ENCODE measurements around the gene PIP5K1A.

GRCh38 chr1:151193856-151194255, 4.5 kb upstream of the PIP5K1A start:
- TF ChIP-seq POLR2AphosphoS5 (IDR thresholded peaks at IDR 0.05) = no peak
- TF ChIP-seq, protein P1, sequence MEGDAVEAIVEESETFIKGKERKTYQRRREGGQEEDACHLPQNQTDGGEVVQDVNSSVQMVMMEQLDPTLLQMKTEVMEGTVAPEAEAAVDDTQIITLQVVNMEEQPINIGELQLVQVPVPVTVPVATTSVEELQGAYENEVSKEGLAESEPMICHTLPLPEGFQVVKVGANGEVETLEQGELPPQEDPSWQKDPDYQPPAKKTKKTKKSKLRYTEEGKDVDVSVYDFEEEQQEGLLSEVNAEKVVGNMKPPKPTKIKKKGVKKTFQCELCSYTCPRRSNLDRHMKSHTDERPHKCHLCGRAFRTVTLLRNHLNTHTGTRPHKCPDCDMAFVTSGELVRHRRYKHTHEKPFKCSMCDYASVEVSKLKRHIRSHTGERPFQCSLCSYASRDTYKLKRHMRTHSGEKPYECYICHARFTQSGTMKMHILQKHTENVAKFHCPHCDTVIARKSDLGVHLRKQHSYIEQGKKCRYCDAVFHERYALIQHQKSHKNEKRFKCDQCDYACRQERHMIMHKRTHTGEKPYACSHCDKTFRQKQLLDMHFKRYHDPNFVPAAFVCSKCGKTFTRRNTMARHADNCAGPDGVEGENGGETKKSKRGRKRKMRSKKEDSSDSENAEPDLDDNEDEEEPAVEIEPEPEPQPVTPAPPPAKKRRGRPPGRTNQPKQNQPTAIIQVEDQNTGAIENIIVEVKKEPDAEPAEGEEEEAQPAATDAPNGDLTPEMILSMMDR (IDR thresholded peaks at IDR 0.05) = no peak
